ENCODE results near the gene TMEM203. TPM values are rescaled to one million over a fixed set of nuclear protein-coding genes. Genes with fewer than 3 reads are reported as not detected.

Gene TMEM203
- total and polyA plus RNA-seq, 2 of the 13 experiments (the other 11 are each of a cell fraction or from before 2014, with no cell fraction given): 23.4 to 36.7 TPM

DNA sequence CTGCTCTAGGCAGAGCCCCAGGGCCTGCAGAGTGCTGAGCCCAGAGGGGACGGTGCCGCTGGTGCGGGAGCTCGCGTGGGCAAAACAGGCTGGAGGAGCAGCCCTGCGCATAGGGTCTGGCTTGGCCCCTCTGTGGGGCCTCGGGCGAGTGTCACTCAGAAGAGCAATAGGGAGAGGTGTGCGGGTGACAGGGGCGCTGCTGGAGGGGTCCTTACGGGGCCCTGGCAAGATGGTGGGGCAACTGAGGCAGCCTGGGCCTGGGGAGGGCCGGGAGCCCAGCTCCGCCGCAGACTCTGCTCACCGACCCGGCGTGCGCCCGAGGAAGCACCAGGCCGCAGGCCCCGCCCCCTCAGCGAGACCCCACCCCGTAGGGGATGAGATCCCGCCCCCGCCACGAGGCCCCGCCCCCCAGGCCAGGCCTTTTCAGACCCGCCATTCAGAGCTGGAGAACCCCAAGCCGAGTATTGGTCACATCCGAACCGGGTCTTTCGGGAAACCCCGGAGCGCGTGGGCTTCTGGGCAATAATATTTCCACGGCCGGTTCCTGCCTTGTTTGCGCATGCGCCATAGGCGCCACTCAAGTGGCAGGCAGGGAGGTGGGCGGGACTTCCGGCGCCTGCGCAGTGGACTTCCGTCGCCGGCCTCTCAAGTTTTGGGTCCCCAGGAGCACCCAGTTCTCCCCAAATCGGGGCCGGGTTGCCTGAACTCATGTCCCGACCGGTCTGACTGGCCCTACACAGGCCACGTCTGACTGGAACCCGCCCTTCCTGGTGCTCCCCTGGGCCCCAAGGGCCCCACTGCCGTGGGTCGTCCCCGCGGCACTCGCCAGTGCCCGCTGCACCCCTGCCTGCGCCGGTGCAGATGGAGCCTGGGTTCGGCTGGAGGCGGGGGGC is 17.9 kb upstream of the TMEM203 start (continued):
- TF ChIP-seq TBX3 (IDR thresholded peaks at IDR 0.05; ENCODE audit: borderline replicate concordance) (no peak), RAD21 (CRISPR knock-in tag; IDR thresholded peaks at IDR 0.05) (peak; percentile 30; the same call in 1 of the 2 replicates), SIX1 (CRISPR knock-in tag; IDR thresholded peaks at IDR 0.05; ENCODE audit: borderline replicate concordance) (no peak), AGO1 (IDR thresholded peaks at IDR 0.05; ENCODE audit: low read depth, low read length, poor library complexity, severe bottlenecking) (peak; percentile 94), RERE (CRISPR knock-in tag; IDR thresholded peaks at IDR 0.05; ENCODE audit: low read depth) (no peak), AHDC1 (CRISPR knock-in tag; IDR thresholded peaks at IDR 0.05; ENCODE audit: borderline replicate concordance) (no peak), MEIS1 (CRISPR knock-in tag; IDR thresholded peaks at IDR 0.05; ENCODE audit: borderline replicate concordance) (peak; percentile 61; the same call in 1 of the 2 replicates), EHMT2 (IDR thresholded peaks at IDR 0.05; ENCODE audit: borderline replicate concordance, low read depth, low read length) (no peak), TAF1 (CRISPR knock-in tag; IDR thresholded peaks at IDR 0.05) (0 out of 2 replicates have a peak, but pooled peaks have one; percentile 18), YEATS4 (CRISPR knock-in tag; IDR thresholded peaks at IDR 0.05; ENCODE audit: borderline replicate concordance) (no peak), HOXA3 (CRISPR knock-in tag; IDR thresholded peaks at IDR 0.05) (peak; percentile 65), ZNF230 (CRISPR knock-in tag; IDR thresholded peaks at IDR 0.05) (no peak; the same call in 1 of the 2 replicates), ZNF768 (CRISPR knock-in tag; IDR thresholded peaks at IDR 0.05) (no peak), ZNF225 (CRISPR knock-in tag; IDR thresholded peaks at IDR 0.05) (no peak), MIER3 (CRISPR knock-in tag; IDR thresholded peaks at IDR 0.05; ENCODE audit: borderline replicate concordance) (no peak), ZNF773 (CRISPR knock-in tag; IDR thresholded peaks at IDR 0.05; ENCODE audit: borderline replicate concordance) (no peak)
